Kidney epithelial cell (primary cell): ENCODE data around the gene CASP4. TPM values are rescaled to one million over a fixed set of nuclear protein-coding genes. Genes with fewer than 3 reads are reported as not detected.

Source experiments
- DNase-seq: peaks from one replicate; pipeline ENCODE4 v3.0.0-alpha.2; 2010; ENCODE audit warnings: low read depth
- H3K27me3 ChIP-seq: 2 replicates; pipeline ENCODE4 v1.6.0; 2011; ENCODE audit warnings: low read length; ENCODE audit not compliant: control insufficient read depth, insufficient read depth
- H3K36me3 ChIP-seq: 2 replicates; pipeline ENCODE4 v1.5.1; 2011; ENCODE audit warnings: low read length; ENCODE audit not compliant: control insufficient read depth, insufficient read depth
- H3K4me3 ChIP-seq: 2 replicates; pipeline ENCODE4 v1.5.1; 2011; ENCODE audit warnings: low read depth, mild to moderate bottlenecking, control low read depth, low read length
- total RNA-seq: library from RNA; depleted of rRNA; stranded (reverse); fragments of >200 nt; gene quantifications from 2 replicates; pipeline ENCODE4 v1.2.3, GENCODE V29; 2015
- TF ChIP-seq, protein P1 (sequence below): IDR thresholded peaks from 2 replicates; pipeline ENCODE4 v1.5.1; 2011; ENCODE audit warnings: mild to moderate bottlenecking, moderate library complexity, low read length, control low read depth, inconsistent platforms; ENCODE audit not compliant: insufficient read depth, poor library complexity, severe bottlenecking

The CASP4 gene
- 47.0 and 48.7 TPM in 2 replicates for total RNA-seq

DNA sequence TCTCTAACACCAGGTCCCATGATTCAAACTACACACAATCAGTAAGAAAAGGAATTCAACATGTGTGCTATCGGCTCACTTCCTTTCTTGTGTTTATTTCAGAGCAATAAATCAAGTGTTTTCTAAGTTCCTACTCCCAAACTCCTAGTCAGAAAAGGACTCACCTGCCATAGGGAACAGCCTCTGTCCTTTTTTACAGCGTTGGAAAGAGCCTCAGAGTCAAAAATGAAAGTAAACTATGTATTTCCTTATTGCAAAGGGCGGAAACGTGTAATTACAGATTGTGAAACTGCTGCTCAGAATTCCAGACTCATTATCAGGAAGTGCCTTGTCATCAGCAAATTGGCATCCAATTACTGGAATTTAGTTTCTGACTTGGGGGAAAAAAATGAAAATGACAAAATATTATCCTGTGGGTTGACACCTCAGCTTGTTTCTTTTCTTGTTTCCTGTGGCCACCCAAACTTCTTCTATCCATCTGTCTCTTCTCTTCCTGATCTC, at the start of gene CASP4:
Gene CASP4 (minus strand): TSS at position 220 of the 501 bp plus-strand sequence. CDS start 49 bp downstream, at position 171.
- Histone ChIP-seq H3K27me3 (no peaks in the 10 kb centered on the region), H3K4me3 (peak within 1 kb of the TSS; percentile 36), H3K36me3 (no peaks in the 10 kb centered on the region)
- TF ChIP-seq, protein P1, sequence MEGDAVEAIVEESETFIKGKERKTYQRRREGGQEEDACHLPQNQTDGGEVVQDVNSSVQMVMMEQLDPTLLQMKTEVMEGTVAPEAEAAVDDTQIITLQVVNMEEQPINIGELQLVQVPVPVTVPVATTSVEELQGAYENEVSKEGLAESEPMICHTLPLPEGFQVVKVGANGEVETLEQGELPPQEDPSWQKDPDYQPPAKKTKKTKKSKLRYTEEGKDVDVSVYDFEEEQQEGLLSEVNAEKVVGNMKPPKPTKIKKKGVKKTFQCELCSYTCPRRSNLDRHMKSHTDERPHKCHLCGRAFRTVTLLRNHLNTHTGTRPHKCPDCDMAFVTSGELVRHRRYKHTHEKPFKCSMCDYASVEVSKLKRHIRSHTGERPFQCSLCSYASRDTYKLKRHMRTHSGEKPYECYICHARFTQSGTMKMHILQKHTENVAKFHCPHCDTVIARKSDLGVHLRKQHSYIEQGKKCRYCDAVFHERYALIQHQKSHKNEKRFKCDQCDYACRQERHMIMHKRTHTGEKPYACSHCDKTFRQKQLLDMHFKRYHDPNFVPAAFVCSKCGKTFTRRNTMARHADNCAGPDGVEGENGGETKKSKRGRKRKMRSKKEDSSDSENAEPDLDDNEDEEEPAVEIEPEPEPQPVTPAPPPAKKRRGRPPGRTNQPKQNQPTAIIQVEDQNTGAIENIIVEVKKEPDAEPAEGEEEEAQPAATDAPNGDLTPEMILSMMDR, result no peak
- no peak for DNase-seq

DNA sequence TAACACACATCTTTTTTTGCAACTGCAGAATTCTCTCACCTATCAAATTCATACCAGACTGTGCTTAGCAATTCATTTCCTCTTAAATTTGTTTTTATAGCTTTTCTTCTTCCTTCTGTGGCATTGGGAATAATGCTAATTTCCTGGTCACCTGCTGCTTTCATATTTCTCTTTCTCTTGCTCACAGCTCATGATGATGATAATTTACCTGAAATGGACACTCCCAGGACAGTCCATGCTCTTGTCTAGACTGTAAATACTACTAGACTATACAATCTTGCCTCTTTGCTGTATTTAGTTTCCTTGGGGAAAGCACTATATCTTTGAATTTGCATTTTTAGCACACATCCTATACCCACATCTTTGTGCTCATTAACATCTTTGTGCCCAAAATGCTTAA, 39.1 kb upstream of the CASP4 start:
- H3K4me3 ChIP-seq, result no peak overlapping the region
- H3K36me3 ChIP-seq, result no peaks in the 10 kb centered on the region
- no peaks in the 10 kb centered on the region for H3K27me3 ChIP-seq
- DNase-seq, result no peak
- TF ChIP-seq, protein P1, result no peak

DNA sequence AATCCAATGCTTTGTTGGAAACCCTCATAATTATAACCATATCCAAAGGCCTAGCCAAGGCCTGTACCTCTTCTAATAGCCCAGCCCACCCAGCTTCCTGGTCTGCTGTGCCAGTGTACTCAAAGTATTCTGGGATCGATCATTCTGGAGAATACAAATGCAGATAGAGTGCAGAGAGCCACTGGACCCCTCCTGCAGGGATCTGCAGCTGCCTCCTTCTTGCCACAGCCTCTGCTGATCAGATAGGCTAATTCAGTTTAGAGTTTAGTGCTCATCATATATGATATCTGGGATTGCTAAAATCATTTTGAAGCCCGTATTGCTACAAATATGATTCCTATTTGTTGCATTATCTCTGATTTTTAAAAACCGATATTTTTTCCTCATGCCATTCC, 37.1 kb upstream of the CASP4 start:
- DNase-seq, result no peak
- TF ChIP-seq, protein P1, result no peak
- Histone ChIP-seq H3K27me3 (no peaks in the 10 kb centered on the region), H3K4me3 (no peak overlapping the region), H3K36me3 (no peaks in the 10 kb centered on the region)

DNA sequence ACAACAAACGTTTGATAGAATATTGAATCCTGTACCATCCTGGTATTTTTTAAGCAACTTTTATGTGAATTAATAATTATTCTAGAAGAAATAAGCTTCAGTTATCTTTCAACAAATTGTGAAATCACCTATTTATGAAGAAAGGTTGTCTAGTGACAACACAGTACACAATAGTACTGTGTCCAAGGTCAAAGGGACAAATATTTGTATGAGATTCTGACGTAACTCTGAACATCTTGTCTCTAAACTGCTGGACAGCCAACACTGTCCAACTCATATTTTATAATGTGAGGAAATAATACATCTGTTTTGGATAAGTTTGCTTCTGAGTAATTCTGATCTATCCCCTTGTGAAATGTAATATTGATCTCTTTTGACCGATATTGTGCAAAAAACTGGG, 35.6 kb upstream of the CASP4 start:
- Histone ChIP-seq H3K4me3 (no peak overlapping the region), H3K27me3 (no peaks in the 10 kb centered on the region), H3K36me3 (no peaks in the 10 kb centered on the region)
- DNase-seq, result no peak
- TF ChIP-seq, protein P1, result no peak

DNA sequence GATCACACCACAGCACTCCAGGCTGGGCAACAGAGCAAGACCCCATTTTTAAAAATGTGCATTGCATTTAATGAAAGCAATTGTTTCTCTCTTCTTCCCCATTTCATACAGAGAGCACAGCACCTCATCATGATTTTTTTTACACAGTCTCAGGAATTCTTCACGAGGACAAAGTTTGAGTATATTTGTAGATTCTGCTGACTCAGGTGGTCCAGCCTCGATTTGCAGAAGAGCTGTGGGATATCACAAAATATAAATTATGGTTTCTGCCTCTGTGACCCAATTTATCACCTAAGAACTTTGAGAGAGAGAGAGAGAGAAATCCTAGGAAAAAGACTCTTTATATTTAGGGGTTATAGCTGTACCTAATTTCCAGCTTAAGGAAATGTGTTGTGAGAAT, 34.8 kb upstream of the CASP4 start:
- TF ChIP-seq, protein P1, result no peak
- H3K36me3 ChIP-seq, result no peaks in the 10 kb centered on the region
- no peak for DNase-seq
- no peak overlapping the region for H3K4me3 ChIP-seq
- no peaks in the 10 kb centered on the region for H3K27me3 ChIP-seq

DNA sequence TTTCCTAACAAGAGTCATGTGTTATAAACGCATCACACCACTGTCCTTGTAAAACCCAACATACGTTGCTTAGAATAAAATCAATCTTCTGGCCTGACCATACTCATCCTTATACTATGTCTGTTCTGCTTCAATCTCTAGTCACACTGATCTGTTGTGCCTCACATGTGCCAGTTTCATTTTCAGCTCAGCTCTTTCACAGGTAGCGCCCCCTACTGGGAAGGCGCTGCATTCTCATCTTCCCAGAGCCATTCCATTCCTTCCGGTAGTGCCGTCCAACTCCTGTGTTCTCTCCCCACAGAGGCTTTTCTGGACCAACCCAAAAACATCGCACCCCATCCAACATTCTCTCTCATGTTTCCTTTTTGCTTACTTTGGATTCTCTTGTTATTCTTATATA, 32.4 kb upstream of the CASP4 start:
- H3K4me3 ChIP-seq, result no peak overlapping the region
- H3K36me3 ChIP-seq, result no peaks in the 10 kb centered on the region
- H3K27me3 ChIP-seq, result no peaks in the 10 kb centered on the region
- no peak for DNase-seq
- TF ChIP-seq, protein P1, result peak; percentile 47
